Gastroesophageal sphincter (tissue), 4 donors: ENCODE results near the gene PARP16. TPM values are rescaled to one million over a fixed set of nuclear protein-coding genes. Genes with fewer than 3 reads are reported as not detected.

Experiments used
- ATAC-seq: fragments of 150-250 bp; one replicate; pipeline ENCODE4 v1.9.1; 2016; ENCODE audit warnings: mild to moderate bottlenecking, moderate library complexity
- H3K27ac ChIP-seq, 4 donors: fragments of 200-600 bp; sonication (generic) in 3 of 4; 1 replicate in 3 of 4; 2 replicates in 1 of 4; pipeline ENCODE4 v1.5.1; 2016 to 2019
- H3K27me3 ChIP-seq: fragments of 200-600 bp; sonication (generic); one replicate; pipeline ENCODE4 v1.5.1; 2019
- H3K36me3 ChIP-seq, 2 donors: fragments of 200-600 bp; sonication (generic); one replicate each; pipeline ENCODE4 v1.5.1; 2019; ENCODE audit warnings: control low read depth in 1 of 2
- H3K4me1 ChIP-seq, 3 donors: fragments of 200-600 bp; sonication (generic); 1 replicate in 2 of 3; 2 replicates in 1 of 3; pipeline ENCODE4 v1.5.1; 2016 to 2019; ENCODE audit warnings: control low read depth in 2 of 3
- H3K4me3 ChIP-seq, 2 donors: fragments of 200-600 bp; sonication (generic); one replicate each; pipeline ENCODE4 v1.5.1; 2019; ENCODE audit warnings: mild to moderate bottlenecking in 1 of 2, moderate library complexity in 1 of 2
- H3K9me3 ChIP-seq, 3 donors: fragments of 200-600 bp; sonication (generic); one replicate each; pipeline ENCODE4 v1.5.1; 2017 to 2019; ENCODE audit warnings: control low read depth in 2 of 3
- CTCF ChIP-seq, 4 experiments: fragments of 200-600 bp in 2 of 4; fragments of 450-650 bp in 2 of 4; sonication (generic) in 1 of 4; IDR thresholded peaks; one replicate each; pipeline ENCODE4 v1.5.1; 2017 to 2019; ENCODE audit warnings: antibody characterized with exemption in 4 of 4, mild to moderate bottlenecking in 2 of 4, moderate library complexity in 2 of 4
- EP300 ChIP-seq: sonication (generic); formaldehyde crosslinking; IDR thresholded peaks from one replicate; pipeline ENCODE4 v1.6.1; 2017; ENCODE audit warnings: antibody characterized with exemption, mild to moderate bottlenecking
- POLR2A ChIP-seq, 2 donors: fragments of 450-650 bp; IDR thresholded peaks; one replicate each; pipeline ENCODE4 v1.6.1; 2017; ENCODE audit warnings: antibody characterized with exemption in 2 of 2, mild to moderate bottlenecking in 2 of 2, moderate library complexity in 1 of 2
- POLR2AphosphoS5 ChIP-seq: sonication (generic); formaldehyde crosslinking; IDR thresholded peaks from one replicate; pipeline ENCODE4 v1.6.1; 2017; ENCODE audit warnings: antibody characterized with exemption
- WGBS, 2 donors: methylation state at CpG; one replicate each; pipeline ENCODE4 v1.1.5; 2018; ENCODE audit warnings: low coverage in 1 of 2; 5-methylcytosine and 5-hydroxymethylcytosine counted together
- total RNA-seq, 4 donors: library from RNA; depleted of rRNA; stranded (reverse); fragments of >200 nt; gene quantifications; one replicate each; pipeline ENCODE4 v1.1.0, GENCODE V29; 2016

Gene PARP16
- total RNA-seq, 4 donors from 2014 or later: 10.1 to 21.7 (median 14.1) TPM

- WGBS, 2 donors: 75 to 93% methylated on average over 6 to 8 of the region's 10 CpGs
- Histone ChIP-seq H3K36me3 (no peaks in the 10 kb centered on the region), H3K9me3 (no peaks in the 10 kb centered on the region), H3K27me3 (no peaks in the 10 kb centered on the region), H3K4me3 (no peak overlapping the region), H3K27ac (no peak overlapping the region), H3K4me1 (no peaks in the 10 kb centered on the region)
- TF ChIP-seq POLR2A (IDR thresholded peaks at IDR 0.05) (no peak), POLR2AphosphoS5 (no peak), EP300 (no peak), CTCF (IDR thresholded peaks at IDR 0.05) (no peak)
- ATAC-seq: no peak
Observed at GRCh38 chr15:65217526-65218482, 68.9 kb downstream of the PARP16 start.

- Histone ChIP-seq H3K27ac (no peak overlapping the region), H3K27me3 (no peaks in the 10 kb centered on the region), H3K9me3 (no peaks in the 10 kb centered on the region), H3K4me1 (peaks cover 0 to 14% (median 4%) of the 10 kb centered on the region in 3 donors), H3K4me3 (no peak overlapping the region), H3K36me3 (no peaks in the 10 kb centered on the region)
- no peak for ATAC-seq
- TF ChIP-seq POLR2AphosphoS5 (no peak), POLR2A (IDR thresholded peaks at IDR 0.05) (no peak), EP300 (no peak), CTCF (IDR thresholded peaks at IDR 0.05) (no peak)
Observed at GRCh38 chr15:65215496-65215895, 71.2 kb downstream of the PARP16 start.

- 87 to 89% methylated on average over 4 of the region's 4 CpGs for WGBS, 2 donors
- peaks cover 0 to 14% (median 4%) of the 10 kb centered on the region in 3 donors for H3K4me1 ChIP-seq
- TF ChIP-seq CTCF (IDR thresholded peaks at IDR 0.05): no peak
- TF ChIP-seq EP300: no peak
- no peak for TF ChIP-seq POLR2A (IDR thresholded peaks at IDR 0.05)
- no peak for TF ChIP-seq POLR2AphosphoS5
- H3K36me3 ChIP-seq: no peaks in the 10 kb centered on the region
- H3K27me3 ChIP-seq: no peaks in the 10 kb centered on the region
- H3K9me3 ChIP-seq: no peaks in the 10 kb centered on the region
- H3K4me3 ChIP-seq: no peak overlapping the region
- ATAC-seq: no peak
- no peak overlapping the region for H3K27ac ChIP-seq
Observed at GRCh38 chr15:65214010-65214409, 72.7 kb downstream of the PARP16 start.

- no peak overlapping the region for H3K27ac ChIP-seq
- no peaks in the 10 kb centered on the region for H3K36me3 ChIP-seq
- no peak for TF ChIP-seq EP300
- TF ChIP-seq POLR2AphosphoS5: no peak
- TF ChIP-seq CTCF (IDR thresholded peaks at IDR 0.05): no peak
- TF ChIP-seq POLR2A (IDR thresholded peaks at IDR 0.05): no peak
- 56 to 80% methylated on average over 1 of the region's 2 CpGs for WGBS, 2 donors
- no peak overlapping the region for H3K4me3 ChIP-seq
- no peaks in the 10 kb centered on the region for H3K27me3 ChIP-seq
- peak; percentile 35 for ATAC-seq
- no peaks in the 10 kb centered on the region for H3K9me3 ChIP-seq
- H3K4me1 ChIP-seq: peaks cover 0 to 14% (median 4%) of the 10 kb centered on the region in 3 donors
Observed at GRCh38 chr15:65213241-65213640, 73.4 kb downstream of the PARP16 start.

DNA sequence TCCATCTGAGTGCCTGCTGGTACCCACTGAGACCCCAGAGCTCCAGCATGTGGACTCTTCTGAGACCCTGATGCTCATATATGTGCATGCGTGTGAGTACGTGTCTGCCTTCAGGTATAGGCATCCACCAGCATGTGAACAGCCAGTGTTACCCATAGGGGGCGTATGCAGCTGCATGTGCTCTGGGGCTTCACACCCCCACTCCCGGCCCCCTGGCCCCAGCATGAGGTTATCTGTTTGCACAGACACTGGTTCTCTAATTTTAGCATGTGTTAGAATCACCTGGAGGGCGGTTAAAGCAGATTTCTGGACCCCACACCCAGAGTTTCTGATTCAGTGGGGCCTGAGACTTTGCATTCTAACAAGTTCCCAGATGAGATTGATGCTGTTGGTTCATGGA is 74.6 kb downstream of the PARP16 start:
- peak overlapping the region in 3 of 4 donors; percentile 48 to 75 (median 69) for H3K27ac ChIP-seq
- H3K4me1 ChIP-seq: peaks cover 0 to 14% (median 4%) of the 10 kb centered on the region in 3 donors
- H3K9me3 ChIP-seq: no peaks in the 10 kb centered on the region
- H3K36me3 ChIP-seq: no peaks in the 10 kb centered on the region
- WGBS, 2 donors: 63 to 67% methylated on average over 2 to 3 of the region's 5 CpGs
- no peaks in the 10 kb centered on the region for H3K27me3 ChIP-seq
- H3K4me3 ChIP-seq: peak overlapping the region in 1 of 2 donors; percentile 36
- no peak for ATAC-seq
- TF ChIP-seq CTCF (IDR thresholded peaks at IDR 0.05) (peak in 2 of 4 experiments; percentile 7 to 18), POLR2AphosphoS5 (no peak)
